ENCODE results near the gene POLD4.
A peak's percentile ranks its signal among the peaks of the same experiment; 100 is the strongest.

The POLD4 gene

DNA sequence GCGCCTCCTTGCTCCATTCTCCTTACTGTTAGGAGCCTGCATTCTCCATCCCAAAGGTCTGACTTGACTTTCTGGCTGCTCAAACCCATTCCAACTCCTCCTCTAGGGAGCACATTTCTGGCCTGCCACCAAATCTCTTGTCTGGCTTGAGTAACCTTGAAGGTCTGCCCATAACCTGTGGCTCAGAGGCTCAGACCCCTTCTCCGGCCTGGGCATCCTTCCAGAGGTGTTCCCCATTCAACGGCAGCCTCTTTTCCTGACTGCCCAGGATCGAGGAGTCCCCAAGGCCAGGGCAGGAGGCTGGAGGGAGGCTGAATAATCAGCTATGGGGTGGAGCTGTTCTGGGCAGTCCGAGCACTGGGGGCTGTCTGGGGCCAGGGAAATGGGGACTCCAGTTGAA lies 40.6 kb upstream of the POLD4 start:
- no peak for DNase-seq (ENCODE audit: low read depth in 1 of 2, low spot score in 1 of 2)
- H3K27ac ChIP-seq (replicated peaks): no peak overlapping the region
- TF ChIP-seq POLR2AphosphoS5 (IDR thresholded peaks at IDR 0.05; ENCODE audit: low read depth) (no peak), SPI1 (IDR thresholded peaks at IDR 0.05; ENCODE audit: borderline replicate concordance, low read depth) (no peak), GABPA (IDR thresholded peaks at IDR 0.05; ENCODE audit: low read depth) (no peak)
- TF ChIP-seq, protein P1, sequence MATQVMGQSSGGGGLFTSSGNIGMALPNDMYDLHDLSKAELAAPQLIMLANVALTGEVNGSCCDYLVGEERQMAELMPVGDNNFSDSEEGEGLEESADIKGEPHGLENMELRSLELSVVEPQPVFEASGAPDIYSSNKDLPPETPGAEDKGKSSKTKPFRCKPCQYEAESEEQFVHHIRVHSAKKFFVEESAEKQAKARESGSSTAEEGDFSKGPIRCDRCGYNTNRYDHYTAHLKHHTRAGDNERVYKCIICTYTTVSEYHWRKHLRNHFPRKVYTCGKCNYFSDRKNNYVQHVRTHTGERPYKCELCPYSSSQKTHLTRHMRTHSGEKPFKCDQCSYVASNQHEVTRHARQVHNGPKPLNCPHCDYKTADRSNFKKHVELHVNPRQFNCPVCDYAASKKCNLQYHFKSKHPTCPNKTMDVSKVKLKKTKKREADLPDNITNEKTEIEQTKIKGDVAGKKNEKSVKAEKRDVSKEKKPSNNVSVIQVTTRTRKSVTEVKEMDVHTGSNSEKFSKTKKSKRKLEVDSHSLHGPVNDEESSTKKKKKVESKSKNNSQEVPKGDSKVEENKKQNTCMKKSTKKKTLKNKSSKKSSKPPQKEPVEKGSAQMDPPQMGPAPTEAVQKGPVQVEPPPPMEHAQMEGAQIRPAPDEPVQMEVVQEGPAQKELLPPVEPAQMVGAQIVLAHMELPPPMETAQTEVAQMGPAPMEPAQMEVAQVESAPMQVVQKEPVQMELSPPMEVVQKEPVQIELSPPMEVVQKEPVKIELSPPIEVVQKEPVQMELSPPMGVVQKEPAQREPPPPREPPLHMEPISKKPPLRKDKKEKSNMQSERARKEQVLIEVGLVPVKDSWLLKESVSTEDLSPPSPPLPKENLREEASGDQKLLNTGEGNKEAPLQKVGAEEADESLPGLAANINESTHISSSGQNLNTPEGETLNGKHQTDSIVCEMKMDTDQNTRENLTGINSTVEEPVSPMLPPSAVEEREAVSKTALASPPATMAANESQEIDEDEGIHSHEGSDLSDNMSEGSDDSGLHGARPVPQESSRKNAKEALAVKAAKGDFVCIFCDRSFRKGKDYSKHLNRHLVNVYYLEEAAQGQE (IDR thresholded peaks at IDR 0.05; ENCODE audit: insufficient replicate concordance, low read depth): no peak
- TF ChIP-seq, protein P2, sequence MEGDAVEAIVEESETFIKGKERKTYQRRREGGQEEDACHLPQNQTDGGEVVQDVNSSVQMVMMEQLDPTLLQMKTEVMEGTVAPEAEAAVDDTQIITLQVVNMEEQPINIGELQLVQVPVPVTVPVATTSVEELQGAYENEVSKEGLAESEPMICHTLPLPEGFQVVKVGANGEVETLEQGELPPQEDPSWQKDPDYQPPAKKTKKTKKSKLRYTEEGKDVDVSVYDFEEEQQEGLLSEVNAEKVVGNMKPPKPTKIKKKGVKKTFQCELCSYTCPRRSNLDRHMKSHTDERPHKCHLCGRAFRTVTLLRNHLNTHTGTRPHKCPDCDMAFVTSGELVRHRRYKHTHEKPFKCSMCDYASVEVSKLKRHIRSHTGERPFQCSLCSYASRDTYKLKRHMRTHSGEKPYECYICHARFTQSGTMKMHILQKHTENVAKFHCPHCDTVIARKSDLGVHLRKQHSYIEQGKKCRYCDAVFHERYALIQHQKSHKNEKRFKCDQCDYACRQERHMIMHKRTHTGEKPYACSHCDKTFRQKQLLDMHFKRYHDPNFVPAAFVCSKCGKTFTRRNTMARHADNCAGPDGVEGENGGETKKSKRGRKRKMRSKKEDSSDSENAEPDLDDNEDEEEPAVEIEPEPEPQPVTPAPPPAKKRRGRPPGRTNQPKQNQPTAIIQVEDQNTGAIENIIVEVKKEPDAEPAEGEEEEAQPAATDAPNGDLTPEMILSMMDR (IDR thresholded peaks at IDR 0.05; ENCODE audit: insufficient read depth, low read length): no peak
- H3K4me3 ChIP-seq (replicated peaks; ENCODE audit: insufficient read depth, low read length): no peak overlapping the region
- H3K27me3 ChIP-seq (ENCODE audit: insufficient read depth, poor library complexity, severe bottlenecking): no peaks in the 10 kb centered on the region

DNA sequence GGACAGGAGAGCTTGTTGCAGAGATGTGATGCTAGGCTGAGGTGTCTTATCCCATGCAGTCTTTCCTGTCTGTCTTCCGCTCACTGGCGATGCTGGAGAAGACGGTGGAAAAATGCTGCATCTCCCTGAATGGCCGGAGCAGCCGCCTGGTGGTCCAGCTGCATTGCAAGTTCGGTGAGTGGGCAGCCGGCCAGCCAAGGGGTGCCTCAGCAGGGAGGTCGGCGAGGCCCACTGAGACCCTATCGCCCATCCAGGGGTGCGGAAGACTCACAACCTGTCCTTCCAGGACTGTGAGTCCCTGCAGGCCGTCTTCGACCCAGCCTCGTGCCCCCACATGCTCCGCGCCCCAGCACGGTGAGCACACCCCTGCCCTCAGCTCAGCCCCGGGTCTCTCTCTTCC lies 40.1 kb upstream of the POLD4 start:
- H3K27me3 ChIP-seq (ENCODE audit: insufficient read depth, poor library complexity, severe bottlenecking): no peaks in the 10 kb centered on the region
- H3K27ac ChIP-seq (replicated peaks): no peak overlapping the region
- no peak for DNase-seq (ENCODE audit: low read depth in 1 of 2, low spot score in 1 of 2)
- TF ChIP-seq POLR2AphosphoS5 (IDR thresholded peaks at IDR 0.05; ENCODE audit: low read depth) (no peak), GABPA (IDR thresholded peaks at IDR 0.05; ENCODE audit: low read depth) (no peak), SPI1 (IDR thresholded peaks at IDR 0.05; ENCODE audit: borderline replicate concordance, low read depth) (no peak)
- TF ChIP-seq, protein P1 (IDR thresholded peaks at IDR 0.05; ENCODE audit: insufficient replicate concordance, low read depth): no peak
- TF ChIP-seq, protein P2 (IDR thresholded peaks at IDR 0.05; ENCODE audit: insufficient read depth, low read length): no peak
- H3K4me3 ChIP-seq (replicated peaks; ENCODE audit: insufficient read depth, low read length): no peak overlapping the region

DNA sequence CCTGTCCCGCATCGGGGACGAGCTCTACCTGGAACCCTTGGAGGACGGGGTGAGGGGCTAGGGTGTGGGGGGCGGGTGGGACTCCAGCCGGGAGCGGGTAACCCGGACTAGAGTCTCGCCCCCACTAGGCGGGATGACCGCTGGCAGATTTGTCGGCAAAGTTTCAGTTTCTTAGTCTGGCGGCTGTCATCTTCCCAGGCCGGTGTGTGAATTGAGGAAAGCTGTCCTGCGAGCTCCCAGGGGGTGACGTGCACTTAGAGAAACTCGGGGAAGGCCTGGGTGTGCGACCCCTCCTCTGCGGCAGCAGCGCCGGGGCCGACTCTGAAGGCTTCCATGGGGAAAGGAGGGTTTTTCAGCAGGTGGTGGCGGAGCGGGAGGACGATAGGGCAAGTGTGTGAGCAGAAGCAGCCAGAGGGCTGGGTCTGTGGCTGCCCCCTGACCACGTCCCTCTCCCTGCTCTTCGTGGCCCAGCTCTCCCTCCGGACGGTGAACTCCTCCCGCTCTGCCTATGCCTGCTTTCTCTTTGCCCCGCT lies 38.9 kb upstream of the POLD4 start:
- H3K4me3 ChIP-seq (replicated peaks; ENCODE audit: insufficient read depth, low read length): peak overlapping the region; percentile 74
- DNase-seq (ENCODE audit: low read depth in 1 of 2, low spot score in 1 of 2): no peak

More for the DNA sequence above, 38.9 kb upstream of the POLD4 start:
- Histone ChIP-seq H3K27ac (replicated peaks) (peak overlapping the region; percentile 87), H3K27me3 (ENCODE audit: insufficient read depth, poor library complexity, severe bottlenecking) (no peaks in the 10 kb centered on the region)
- TF ChIP-seq POLR2AphosphoS5 (IDR thresholded peaks at IDR 0.05; ENCODE audit: low read depth) (no peak), SPI1 (IDR thresholded peaks at IDR 0.05; ENCODE audit: borderline replicate concordance, low read depth) (no peak), GABPA (IDR thresholded peaks at IDR 0.05; ENCODE audit: low read depth) (no peak)
- TF ChIP-seq, protein P1 (IDR thresholded peaks at IDR 0.05; ENCODE audit: insufficient replicate concordance, low read depth): no peak
- TF ChIP-seq, protein P2 (IDR thresholded peaks at IDR 0.05; ENCODE audit: insufficient read depth, low read length): no peak

Measured in HL-60 (cell line).